ENCODE results near the gene SLC24A4. TPM values are rescaled to one million over a fixed set of nuclear protein-coding genes. Genes with fewer than 3 reads are reported as not detected.

Gene SLC24A4
- total RNA-seq, 2 donors from 2014 or later: 2.7 to 4.4 TPM

GRCh38 chr14:92351750-92352149 lies 28.8 kb downstream of the SLC24A4 start:
- no peak overlapping the region for H3K4me3 ChIP-seq
- H3K27me3 ChIP-seq (replicated peaks; ENCODE audit: insufficient read depth): no peaks in the 10 kb centered on the region
- H3K9me3 ChIP-seq: no peaks in the 10 kb centered on the region
- DNase-seq (ENCODE audit: low spot score): no peak
- H3K27ac ChIP-seq: no peak overlapping the region
- no peak for ATAC-seq (ENCODE audit: insufficient number of reproducible peaks, low FRiP score, low read depth)
- no peak for TF ChIP-seq CTCF (IDR thresholded peaks at IDR 0.05)
- H3K4me1 ChIP-seq (ENCODE audit: control insufficient read depth in 1 of 2, low read depth in 2 of 2): no peaks in the 10 kb centered on the region
- no peaks in the 10 kb centered on the region for H3K36me3 ChIP-seq

DNA sequence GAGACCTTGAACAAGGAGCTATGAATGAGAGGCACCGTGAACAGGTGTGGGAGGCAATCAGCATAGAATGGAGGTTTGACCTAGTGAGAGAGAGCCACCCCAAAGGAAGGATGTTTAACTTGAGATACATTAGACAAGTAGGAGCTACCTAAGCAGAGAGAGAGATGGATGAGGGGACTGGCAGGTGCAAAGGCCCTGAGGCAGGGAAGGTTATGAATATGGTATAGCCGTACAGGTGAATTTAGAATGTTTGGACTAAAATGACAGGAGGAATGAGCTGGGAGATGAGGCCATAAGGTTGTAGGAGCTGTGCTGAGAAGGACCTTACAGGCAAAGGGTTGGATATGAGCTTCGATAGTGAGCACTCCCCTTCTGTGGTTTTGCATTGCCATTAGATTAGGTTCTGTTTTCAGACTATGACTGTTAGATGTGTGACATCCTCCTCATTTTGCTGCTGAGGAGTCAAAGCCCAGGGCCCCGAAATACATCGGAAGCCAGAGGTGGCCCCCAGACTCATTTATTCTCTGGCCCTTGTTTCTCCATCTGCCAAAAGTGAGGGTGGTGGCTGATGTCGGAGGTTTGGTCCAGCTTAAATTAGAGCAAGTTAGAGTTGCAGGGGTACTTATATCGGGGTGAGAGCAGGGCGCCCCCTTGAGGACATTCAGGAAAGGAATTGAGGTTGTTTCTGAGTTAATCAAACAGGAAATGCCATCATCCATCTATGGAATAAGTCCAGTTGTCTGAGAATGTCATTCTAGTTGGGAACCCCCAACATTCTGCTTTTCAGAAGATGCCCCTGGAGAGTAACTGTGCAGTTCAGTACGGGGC lies 29.4 kb downstream of the SLC24A4 start:
- H3K9me3 ChIP-seq: no peaks in the 10 kb centered on the region
- no peak for ATAC-seq (ENCODE audit: insufficient number of reproducible peaks, low FRiP score, low read depth)
- no peaks in the 10 kb centered on the region for H3K36me3 ChIP-seq
- no peak for TF ChIP-seq CTCF (IDR thresholded peaks at IDR 0.05)
- no peak for DNase-seq (ENCODE audit: low spot score)
- no peaks in the 10 kb centered on the region for H3K27me3 ChIP-seq (replicated peaks; ENCODE audit: insufficient read depth)
- no peak overlapping the region for H3K27ac ChIP-seq
- H3K4me3 ChIP-seq: no peak overlapping the region
- H3K4me1 ChIP-seq (ENCODE audit: control insufficient read depth in 1 of 2, low read depth in 2 of 2): no peaks in the 10 kb centered on the region

DNA sequence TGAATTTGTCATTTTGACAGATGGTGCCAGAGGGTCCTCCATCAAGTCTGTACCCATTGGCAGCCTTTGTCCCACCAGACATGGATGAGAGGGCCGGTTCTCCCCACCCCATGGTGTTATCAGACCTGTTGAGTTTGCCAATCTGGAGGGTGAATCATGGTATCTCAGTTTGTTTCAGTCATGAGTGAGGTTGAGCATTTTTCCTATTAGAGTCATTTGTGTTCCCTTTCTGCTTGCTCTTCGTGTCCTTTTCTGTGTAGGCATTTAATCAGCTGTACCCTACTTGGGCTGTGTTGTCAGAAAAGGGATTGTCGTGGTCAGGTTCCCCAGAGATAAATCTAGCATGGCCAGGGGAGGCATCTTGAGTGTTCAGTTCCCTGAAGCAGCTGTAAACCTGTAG lies 30.5 kb downstream of the SLC24A4 start:
- Histone ChIP-seq H3K36me3 (no peaks in the 10 kb centered on the region), H3K27ac (no peak overlapping the region), H3K4me3 (no peak overlapping the region), H3K4me1 (ENCODE audit: control insufficient read depth in 1 of 2, low read depth in 2 of 2) (no peaks in the 10 kb centered on the region), H3K27me3 (replicated peaks; ENCODE audit: insufficient read depth) (no peaks in the 10 kb centered on the region), H3K9me3 (no peaks in the 10 kb centered on the region)
- TF ChIP-seq CTCF (IDR thresholded peaks at IDR 0.05): no peak
- DNase-seq (ENCODE audit: low spot score): no peak
- ATAC-seq (ENCODE audit: insufficient number of reproducible peaks, low FRiP score, low read depth): no peak

DNA sequence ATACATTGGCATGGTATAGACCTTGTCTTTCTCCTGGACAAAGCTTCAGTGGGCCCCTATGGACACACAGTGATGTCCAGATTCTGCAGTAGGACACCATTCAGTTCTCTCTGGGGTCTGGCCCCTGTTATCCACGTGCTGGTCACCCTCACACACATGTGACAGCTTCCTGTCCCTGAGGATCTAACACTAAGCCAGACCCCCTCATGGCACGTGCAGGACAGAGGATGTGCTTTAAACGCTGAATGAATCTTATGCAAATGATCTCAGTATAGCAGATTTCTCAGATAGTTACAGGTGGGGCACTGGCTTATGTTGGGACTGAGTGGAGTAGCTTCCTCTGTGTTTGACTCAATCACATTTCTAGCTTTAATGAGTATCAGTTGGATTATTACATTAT lies 33.7 kb downstream of the SLC24A4 start:
- H3K4me3 ChIP-seq: no peak overlapping the region
- no peak for DNase-seq (ENCODE audit: low spot score)

More for the DNA sequence above, 33.7 kb downstream of the SLC24A4 start:
- no peak for TF ChIP-seq CTCF (IDR thresholded peaks at IDR 0.05)
- no peak overlapping the region for H3K27ac ChIP-seq
- no peaks in the 10 kb centered on the region for H3K9me3 ChIP-seq
- no peak for ATAC-seq (ENCODE audit: insufficient number of reproducible peaks, low FRiP score, low read depth)
- H3K36me3 ChIP-seq: no peaks in the 10 kb centered on the region
- H3K27me3 ChIP-seq (replicated peaks; ENCODE audit: insufficient read depth): no peaks in the 10 kb centered on the region
- H3K4me1 ChIP-seq (ENCODE audit: control insufficient read depth in 1 of 2, low read depth in 2 of 2): no peaks in the 10 kb centered on the region
